Gastrocnemius medialis (tissue), 4 donors: ENCODE measurements around the gene SCN2A. TPM values are rescaled to one million over a fixed set of nuclear protein-coding genes. Genes with fewer than 3 reads are reported as not detected.

ENCODE experiments used
- ATAC-seq, 2 donors: fragments of 150-250 bp; one replicate each; pipeline ENCODE4 v1.9.1; 2016
- DNase-seq, 2 donors: peaks; one replicate each; pipeline ENCODE4 v3.0.0-alpha.2; 2019
- H3K27ac ChIP-seq, 4 donors: fragments of 200-600 bp; sonication (generic); 1 replicate in 1 of 4; 2 replicates in 3 of 4; pipeline ENCODE4 v1.5.1; 2016 to 2018; ENCODE audit warnings: mild to moderate bottlenecking in 2 of 4, moderate library complexity in 1 of 4
- H3K27me3 ChIP-seq, 3 donors: fragments of 200-600 bp; sonication (generic) in 2 of 3; 1 replicate in 1 of 3; 2 replicates in 2 of 3; pipeline versions ENCODE4 v1.5.1 to v1.6.0; 2016 to 2019; ENCODE audit warnings: mild to moderate bottlenecking in 1 of 3, moderate library complexity in 1 of 3
- H3K36me3 ChIP-seq, 2 donors: fragments of 200-600 bp; sonication (generic) in 1 of 2; one replicate each; pipeline ENCODE4 v1.5.1; 2017 to 2018
- H3K4me1 ChIP-seq, 2 donors: fragments of 200-600 bp; sonication (generic) in 1 of 2; one replicate each; pipeline ENCODE4 v1.5.1; 2016 to 2017; ENCODE audit warnings: mild to moderate bottlenecking in 2 of 2
- H3K4me3 ChIP-seq, 4 donors: fragments of 200-600 bp; sonication (generic) in 3 of 4; 1 replicate in 1 of 4; 2 replicates in 3 of 4; pipeline ENCODE4 v1.5.1; 2016 to 2019; ENCODE audit warnings: mild to moderate bottlenecking in 2 of 4
- H3K9me3 ChIP-seq, 3 donors: fragments of 200-600 bp; sonication (generic) in 2 of 3; 1 replicate in 1 of 3; 2 replicates in 2 of 3; pipeline ENCODE4 v1.5.1; 2016 to 2019
- CTCF ChIP-seq, 5 experiments: fragments of 450-650 bp in 3 of 5; fragments of 200-600 bp in 2 of 5; sonication (generic) in 2 of 5; IDR thresholded peaks in 4 of 5; conservative IDR thresholded peaks in 1 of 5; 1 replicate in 4 of 5; 2 replicates in 1 of 5; pipeline ENCODE4 v1.5.1; 2016 to 2019; ENCODE audit warnings: antibody characterized with exemption in 5 of 5, mild to moderate bottlenecking in 3 of 5, moderate library complexity in 3 of 5
- POLR2A ChIP-seq, 2 donors: fragments of 450-650 bp; IDR thresholded peaks; one replicate each; pipeline ENCODE4 v1.6.1; 2017; ENCODE audit warnings: antibody characterized with exemption in 2 of 2, mild to moderate bottlenecking in 2 of 2, moderate library complexity in 2 of 2
- in situ Hi-C, 4 donors: fragments of 200-750 bp; cut with MboI; loops; one replicate each; pipeline versions ENCODE4 v1.15.0 to v1.8.0; 2017; ENCODE audit warnings: low sequenced_read_pairs in 4 of 4
- intact Hi-C: fragments of 100-400 bp; cut with DNase I; formaldehyde crosslinking; loops from one replicate; pipeline ENCODE4 v1.15.1; 2023; ENCODE audit warnings: low total_unique reads
- total RNA-seq, 4 donors: library from RNA; depleted of rRNA; stranded (reverse); fragments of >200 nt; gene quantifications; one replicate each; pipeline versions ENCODE4 v1.1.0 to v1.2.3, GENCODE V29; 2016

The SCN2A gene
- total RNA-seq, 4 donors from 2014 or later: not detected

GRCh38 chr2:165440367-165440766 is 201.2 kb downstream of the SCN2A start:
- in situ Hi-C loops (no loop called here), intact Hi-C loops (no loop called here)
- no peaks in the 10 kb centered on the region for H3K36me3 ChIP-seq
- no peaks in the 10 kb centered on the region for H3K4me1 ChIP-seq
- TF ChIP-seq POLR2A (IDR thresholded peaks at IDR 0.05) (no peak), CTCF (IDR thresholded peaks at IDR 0.05 in 4 of 5, conservative IDR thresholded peaks at IDR 0.05 in 1 of 5) (no peak)
- DNase-seq (no peak), ATAC-seq (no peak)
- no peak overlapping the region for H3K27ac ChIP-seq
- H3K9me3 ChIP-seq: no peaks in the 10 kb centered on the region
- H3K4me3 ChIP-seq: no peak overlapping the region
- no peaks in the 10 kb centered on the region for H3K27me3 ChIP-seq

Other genes starting within 250 kb of the SCN2A start
- 1 to 10 TPM in 2 of 4 donors, under 1 TPM in 2; 0.53 to 1.8 (median 1.3) TPM for gene SCN3A, start 35.4 kb upstream of the SCN2A start, total RNA-seq
- under 1 TPM; 0.05 to 0.27 (median 0.08) TPM for gene CSRNP3, start 230.3 kb downstream of the SCN2A start, total RNA-seq